Adrenal gland (tissue), 5 donors: ENCODE results near the gene SPAG7.

ENCODE experiments used
- POLR2A ChIP-seq, 2 donors: fragments of 450-650 bp; IDR thresholded peaks; one replicate each; pipeline ENCODE4 v1.6.1; 2017; ENCODE audit warnings: antibody characterized with exemption in 2 of 2, mild to moderate bottlenecking in 2 of 2, moderate library complexity in 1 of 2
- TF ChIP-seq, protein P1 (sequence below), 6 experiments: fragments of 450-650 bp in 4 of 6; fragments of 200-600 bp in 2 of 6; sonication (generic) in 1 of 6; IDR thresholded peaks; 1 replicate in 5 of 6; 2 replicates in 1 of 6; pipeline versions ENCODE4 v1.5.1 to v1.8.0; 2016 to 2021; ENCODE audit warnings: antibody characterized with exemption in 6 of 6, mild to moderate bottlenecking in 2 of 6, moderate library complexity in 1 of 6
- donor health status: DM: no; HTN: no; CAD: no.

DNA sequence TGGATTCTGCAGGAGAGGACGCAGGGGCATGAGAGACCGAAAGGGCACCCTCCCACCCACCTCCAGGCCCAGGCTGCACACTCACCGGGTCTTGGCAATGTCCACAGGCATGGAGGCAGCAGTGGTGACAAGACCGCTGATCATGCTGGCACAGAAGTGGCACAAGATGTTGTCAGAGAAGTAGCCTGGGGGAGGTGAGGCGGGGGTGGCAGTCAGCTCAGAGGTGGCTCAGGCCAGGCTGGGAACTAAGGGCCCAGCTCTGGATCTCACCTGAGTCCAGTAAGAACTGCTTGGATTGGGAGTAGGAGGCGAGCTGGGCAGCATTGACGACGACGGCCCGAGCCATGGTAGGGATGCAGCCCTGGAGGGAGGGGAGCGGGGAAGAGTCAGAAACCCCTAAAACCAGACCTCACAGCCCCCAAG lies 29.5 kb downstream of the SPAG7 start:
- no peak for TF ChIP-seq POLR2A (IDR thresholded peaks at IDR 0.05)
- TF ChIP-seq, protein P1, sequence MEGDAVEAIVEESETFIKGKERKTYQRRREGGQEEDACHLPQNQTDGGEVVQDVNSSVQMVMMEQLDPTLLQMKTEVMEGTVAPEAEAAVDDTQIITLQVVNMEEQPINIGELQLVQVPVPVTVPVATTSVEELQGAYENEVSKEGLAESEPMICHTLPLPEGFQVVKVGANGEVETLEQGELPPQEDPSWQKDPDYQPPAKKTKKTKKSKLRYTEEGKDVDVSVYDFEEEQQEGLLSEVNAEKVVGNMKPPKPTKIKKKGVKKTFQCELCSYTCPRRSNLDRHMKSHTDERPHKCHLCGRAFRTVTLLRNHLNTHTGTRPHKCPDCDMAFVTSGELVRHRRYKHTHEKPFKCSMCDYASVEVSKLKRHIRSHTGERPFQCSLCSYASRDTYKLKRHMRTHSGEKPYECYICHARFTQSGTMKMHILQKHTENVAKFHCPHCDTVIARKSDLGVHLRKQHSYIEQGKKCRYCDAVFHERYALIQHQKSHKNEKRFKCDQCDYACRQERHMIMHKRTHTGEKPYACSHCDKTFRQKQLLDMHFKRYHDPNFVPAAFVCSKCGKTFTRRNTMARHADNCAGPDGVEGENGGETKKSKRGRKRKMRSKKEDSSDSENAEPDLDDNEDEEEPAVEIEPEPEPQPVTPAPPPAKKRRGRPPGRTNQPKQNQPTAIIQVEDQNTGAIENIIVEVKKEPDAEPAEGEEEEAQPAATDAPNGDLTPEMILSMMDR (IDR thresholded peaks at IDR 0.05), result no peak
